Ramos (cell line): Measurements from ENCODE around the gene VAV2.

ENCODE experiments used
- in situ Hi-C: fragments of 300-500 bp; cut with MboI; formaldehyde crosslinking; loops from one replicate; pipeline ENCODE4 v1.14.3; 2022; ENCODE audit warnings: low sequenced_read_pairs; ENCODE audit not compliant: unreplicated experiment

Gene VAV2

DNA sequence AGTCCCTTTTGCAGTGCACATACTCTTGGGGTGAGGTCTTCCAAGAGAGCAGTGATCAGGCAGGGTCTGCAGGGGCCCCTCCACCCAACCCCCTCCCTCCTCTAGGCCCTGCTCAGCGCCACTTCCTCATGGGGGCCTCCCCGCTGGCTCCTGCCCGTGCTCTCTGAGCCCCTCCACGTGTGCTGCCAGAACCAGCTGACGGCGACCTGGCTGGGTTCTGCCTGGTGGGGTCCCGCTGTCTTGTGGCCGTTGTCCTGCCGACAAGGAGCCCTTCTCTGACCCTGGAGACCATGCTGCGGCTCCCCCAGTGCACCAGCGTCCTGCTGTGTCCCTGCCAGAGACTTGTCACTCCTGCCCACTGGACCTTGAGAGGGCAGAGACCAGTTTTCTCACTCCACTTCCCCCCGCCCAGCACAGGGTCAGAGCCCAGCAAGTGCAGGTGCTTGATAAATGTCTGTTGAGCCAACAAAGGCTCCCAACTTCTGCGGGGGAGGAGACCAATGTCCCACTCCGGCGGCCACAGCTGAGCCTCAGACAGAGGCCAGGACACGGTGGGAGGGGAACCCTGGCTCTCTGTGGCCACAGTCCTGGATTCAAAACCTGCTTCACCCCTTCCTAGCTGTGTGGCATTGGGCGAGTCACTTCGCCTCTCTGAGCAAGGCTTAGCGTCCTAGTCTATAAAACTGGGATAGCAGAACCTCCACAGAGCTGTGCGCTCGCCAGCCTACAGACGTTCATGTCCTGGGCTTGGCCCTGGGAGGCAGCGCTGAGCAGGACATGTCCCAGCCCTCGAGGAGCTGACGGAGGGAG, 278.8 kb downstream of the VAV2 start:
- in situ Hi-C loops = no loop called here

DNA sequence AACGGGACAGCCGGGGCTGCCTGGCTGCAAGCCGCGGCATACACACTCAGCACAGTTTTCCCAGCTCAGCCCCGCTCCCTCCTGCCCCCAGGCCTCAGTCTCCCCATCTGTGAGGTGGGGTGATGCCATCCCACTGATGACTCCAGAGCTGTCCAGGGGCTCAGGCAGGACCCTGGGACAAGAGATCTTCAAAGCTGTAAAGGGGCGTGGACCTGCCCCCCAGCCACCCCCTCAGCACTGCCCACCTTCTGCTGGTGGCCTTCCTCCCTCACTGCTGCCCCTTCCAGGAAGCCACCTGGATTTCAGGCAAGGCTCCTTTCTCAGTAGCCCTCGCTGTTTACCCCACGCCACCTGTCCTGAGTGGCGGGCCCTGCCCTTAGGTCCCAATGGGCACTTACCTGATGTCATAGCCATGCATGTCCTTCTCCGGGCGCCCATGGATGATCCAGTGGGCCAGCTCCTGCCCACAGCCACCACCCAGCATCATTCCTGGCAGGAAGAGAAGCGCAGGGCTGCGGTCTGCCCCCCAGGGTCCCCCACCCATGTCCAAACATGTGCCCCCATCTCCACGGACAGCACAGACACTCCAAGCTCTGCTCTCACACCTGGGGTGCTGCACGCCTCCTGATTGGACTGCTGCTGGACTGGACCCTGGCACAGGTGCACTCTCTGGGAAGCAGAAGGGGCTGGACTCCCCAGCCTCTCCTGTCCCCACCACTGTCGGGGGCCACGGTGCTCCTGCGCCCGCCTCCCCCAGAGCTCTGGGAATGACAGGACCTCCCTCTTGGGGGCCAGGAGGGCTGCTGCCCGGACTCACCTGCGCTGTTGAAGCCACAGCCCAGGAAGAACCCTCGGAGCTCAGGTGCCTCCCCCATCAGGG, 279.7 kb downstream of the VAV2 start:
- in situ Hi-C loops = no loop called here
